ENCODE results near the gene CYP4V2. TPM values are rescaled to one million over a fixed set of nuclear protein-coding genes. Genes with fewer than 3 reads are reported as not detected.

Gene CYP4V2
- 10 to 100 TPM; 14.1 to 30.7 (median 16.8) TPM for polyA plus RNA-seq (ENCODE audit: insufficient read length in 4 of 4)

DNA sequence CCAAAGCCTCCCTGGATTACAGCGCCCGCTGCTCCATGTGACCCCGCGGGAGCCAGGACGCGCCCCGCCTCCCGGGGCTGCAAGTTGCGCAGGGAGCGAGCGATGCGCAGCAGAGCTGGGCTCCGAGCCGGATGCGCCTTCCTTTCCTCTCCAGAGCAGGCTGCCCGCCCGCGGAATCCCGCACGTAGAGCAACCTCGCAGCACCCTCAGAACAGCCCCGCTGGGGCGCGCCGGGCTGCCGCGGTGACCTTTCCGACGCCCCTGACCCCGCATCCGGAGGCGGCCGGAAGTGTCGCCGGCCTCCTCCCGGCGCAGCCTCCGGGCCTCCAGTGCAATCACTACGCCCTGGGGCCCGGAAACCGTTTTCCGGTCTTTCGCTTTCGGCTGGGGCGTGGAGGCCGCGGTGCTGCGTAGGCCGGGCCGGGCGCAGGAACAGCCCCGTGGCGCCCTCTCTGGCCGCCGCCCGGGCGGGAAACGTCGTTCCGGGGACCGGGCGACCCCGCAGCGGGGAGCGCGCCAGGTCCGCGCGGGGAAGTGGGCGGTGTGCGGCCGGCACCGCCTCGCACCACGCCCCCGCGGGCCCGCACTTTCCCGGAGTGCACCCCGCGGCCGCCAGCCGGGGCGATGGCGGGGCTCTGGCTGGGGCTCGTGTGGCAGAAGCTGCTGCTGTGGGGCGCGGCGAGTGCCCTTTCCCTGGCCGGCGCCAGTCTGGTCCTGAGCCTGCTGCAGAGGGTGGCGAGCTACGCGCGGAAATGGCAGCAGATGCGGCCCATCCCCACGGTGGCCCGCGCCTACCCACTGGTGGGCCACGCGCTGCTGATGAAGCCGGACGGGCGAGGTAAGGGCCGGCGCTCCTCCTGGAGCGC is at the start of gene CYP4V2:
TSS of gene CYP4V2 (plus strand) at position 368 of the 866 bp plus-strand sequence. CDS start at position 625, 257 bp downstream.
- DNase-seq (ENCODE audit: low read depth in 4 of 4, low spot score in 3 of 4) = peak in 2 of 4 donors; percentile 45 to 66

DNA sequence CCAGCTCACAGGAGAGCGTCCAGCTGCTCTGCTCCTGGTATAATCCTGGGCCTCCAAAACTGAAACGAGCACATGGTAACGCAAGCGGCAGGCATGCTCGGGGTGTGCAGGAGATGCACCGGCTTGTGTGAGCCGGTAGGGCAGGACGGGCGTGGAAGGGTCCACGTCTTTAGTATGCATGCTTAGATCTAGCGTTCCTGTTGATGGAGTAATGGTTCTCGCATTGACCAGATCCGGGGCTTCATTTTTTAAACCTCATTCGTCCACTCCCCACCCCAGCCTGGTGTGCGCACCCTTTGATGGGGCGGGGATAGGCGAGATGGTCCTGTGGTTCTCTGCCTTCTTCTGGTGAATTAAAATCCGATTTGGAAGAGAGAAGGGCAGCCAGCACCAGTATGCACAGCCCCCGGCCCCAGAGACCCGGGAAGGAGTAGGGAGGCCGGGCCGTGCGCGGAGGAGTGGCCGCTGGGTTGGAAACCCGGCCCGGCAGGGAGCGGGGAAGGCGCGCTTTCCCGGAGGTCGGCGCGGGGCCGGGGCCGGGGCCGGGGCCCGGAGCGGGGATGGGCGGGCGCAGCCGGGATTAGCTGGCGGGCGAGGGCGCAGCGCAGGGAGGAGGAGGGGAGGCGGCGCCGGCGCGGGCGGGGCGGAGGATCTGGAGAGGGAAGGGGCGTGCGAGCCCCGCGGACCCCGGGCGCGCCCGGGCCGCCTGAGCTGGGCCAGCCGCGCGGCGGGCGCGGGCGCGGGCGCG is 47.0 kb upstream of the CYP4V2 start:
- no peak for DNase-seq (ENCODE audit: low read depth in 4 of 4, low spot score in 3 of 4)

DNA sequence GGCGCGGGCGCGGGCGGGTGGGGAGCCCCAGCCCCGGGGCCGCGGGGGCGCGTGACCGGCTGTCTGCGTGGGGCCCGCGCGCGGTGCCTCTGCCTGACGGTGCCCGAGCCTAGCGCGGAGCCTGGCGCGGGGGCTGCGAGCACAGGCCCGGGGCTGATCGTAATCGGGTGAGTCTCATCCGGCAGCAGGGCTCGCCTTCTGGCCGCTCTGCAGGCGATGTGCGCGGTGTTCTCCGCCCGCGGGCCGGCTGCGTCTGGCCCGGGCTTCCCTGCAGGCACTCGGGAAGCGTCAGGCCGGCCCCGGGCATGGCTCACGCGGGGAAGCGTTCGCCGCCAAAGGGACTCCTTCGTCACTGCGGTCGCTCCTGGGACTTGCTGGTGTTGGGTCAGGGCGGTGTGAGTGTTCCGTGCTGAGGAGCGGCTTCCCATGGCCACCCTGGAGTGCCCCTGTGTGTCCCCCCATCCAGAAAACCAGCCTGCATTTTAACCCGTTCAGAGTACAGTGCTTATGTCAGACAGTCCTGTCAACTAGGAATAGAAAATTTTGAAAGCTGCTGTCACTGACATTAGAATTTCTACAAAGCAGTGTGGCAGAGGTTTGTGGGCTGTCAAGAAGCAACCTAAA is 46.3 kb upstream of the CYP4V2 start:
- no peak for DNase-seq (ENCODE audit: low read depth in 4 of 4, low spot score in 3 of 4)

DNA sequence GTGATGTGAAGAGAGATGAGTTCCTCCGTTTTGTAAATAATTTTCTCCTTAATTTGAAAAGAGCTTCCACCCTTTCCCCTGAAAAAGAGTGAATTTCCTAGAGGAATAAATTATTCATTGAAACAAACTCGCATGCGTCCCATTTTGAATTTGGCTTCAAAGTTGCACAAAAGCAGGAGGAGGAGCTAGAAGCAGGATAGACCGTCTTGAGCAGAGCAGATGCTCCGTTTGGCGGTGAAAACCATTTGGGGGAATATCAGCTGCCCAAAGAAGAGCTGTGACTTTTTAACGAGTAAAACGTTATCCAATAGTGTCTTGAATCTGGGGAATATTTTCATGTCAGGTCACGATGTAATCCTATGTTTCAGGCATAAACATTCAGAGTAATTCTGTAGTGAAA is 44.9 kb upstream of the CYP4V2 start:
- no peak for DNase-seq (ENCODE audit: low read depth in 4 of 4, low spot score in 3 of 4)

DNA sequence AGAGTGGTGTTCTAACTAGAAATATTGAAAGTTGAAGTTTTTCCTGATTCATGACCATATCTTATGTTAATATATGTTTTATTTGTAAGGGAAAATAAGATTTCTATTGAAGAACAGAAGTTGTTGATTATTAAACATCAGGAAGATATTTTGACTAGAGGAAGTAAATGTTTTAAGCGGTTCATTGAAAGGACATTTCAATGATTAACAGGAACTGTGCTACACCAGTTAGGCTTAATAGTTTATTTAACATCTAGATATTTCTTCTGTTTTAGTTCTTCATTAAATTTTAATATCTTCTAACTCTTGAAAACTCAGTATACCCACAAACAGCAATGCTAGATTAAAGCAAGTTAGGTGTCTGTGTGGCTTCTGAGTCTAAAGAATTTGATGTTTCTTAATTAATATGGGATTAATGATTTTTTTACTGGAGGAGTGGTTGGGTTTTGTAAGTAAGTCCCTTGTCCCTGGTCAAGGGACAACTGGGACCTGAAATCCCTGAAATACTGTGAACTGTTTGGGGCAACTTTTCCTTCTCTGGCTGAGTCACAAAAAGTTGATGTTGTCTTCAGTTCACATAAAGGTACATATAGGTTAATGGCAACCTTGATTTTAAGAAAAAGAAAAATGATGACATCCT is 42.9 kb upstream of the CYP4V2 start:
- DNase-seq (ENCODE audit: low read depth in 4 of 4, low spot score in 3 of 4) = no peak

DNA sequence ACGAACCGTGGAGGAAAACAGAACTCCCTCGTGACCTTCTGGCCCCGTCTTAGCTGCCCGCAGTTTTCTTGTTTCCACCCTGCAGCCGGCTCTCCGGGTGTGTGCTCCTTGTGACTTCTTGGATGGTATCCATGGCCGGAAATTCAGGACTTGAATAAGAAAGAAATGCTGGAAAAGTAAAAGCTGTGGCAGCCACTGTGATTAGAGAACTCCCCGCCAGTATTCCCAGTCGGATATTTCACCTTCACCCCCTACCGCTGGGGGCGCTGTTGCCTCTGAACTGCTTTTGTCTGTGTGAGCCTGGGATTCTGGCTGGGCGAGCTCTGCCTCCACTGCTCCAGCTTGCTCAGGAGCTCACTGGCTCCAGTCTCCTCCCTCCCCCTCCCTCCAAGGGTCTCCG is 41.5 kb upstream of the CYP4V2 start:
- no peak for DNase-seq (ENCODE audit: low read depth in 4 of 4, low spot score in 3 of 4)

DNA sequence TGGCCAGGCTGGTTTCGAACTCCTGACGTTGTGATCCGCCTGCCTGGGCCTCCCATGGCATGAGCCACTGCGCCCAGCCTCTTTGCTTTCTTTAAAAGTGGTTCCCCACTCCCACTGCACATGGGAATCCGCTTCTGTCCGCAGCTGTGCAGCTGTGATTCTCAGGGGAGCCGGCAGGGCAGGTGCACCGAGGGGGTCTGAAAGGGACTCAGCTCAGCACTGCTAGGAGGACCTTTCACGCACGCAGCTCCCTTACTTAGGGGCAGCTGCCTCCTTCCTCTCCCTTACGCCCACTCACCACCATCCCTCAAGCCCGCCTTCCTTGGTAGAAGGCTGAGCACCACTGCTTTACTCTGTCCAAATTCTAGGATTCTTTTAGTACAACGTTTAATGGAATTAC is 40.4 kb upstream of the CYP4V2 start:
- DNase-seq (ENCODE audit: low read depth in 4 of 4, low spot score in 3 of 4) = no peak

DNA sequence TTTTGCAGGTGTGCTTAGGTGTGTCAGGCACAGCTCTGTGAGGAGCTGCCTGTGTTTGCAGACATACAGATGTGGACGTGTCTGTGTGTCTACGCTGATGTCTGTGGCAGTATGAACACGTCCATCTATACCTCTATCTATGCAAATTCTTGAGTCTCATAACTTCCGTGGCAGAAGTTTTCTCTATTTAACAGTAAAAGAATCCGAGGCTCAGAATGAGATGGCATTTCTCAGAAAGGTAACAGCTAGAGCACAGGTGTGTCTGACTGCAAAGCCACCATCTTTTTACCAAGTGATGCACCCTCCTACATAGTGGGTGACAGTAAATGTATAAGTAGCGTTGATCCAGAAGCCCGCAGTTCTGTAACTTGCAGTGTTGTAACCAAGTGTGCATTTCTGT is 39.9 kb upstream of the CYP4V2 start:
- no peak for DNase-seq (ENCODE audit: low read depth in 4 of 4, low spot score in 3 of 4)

DNA sequence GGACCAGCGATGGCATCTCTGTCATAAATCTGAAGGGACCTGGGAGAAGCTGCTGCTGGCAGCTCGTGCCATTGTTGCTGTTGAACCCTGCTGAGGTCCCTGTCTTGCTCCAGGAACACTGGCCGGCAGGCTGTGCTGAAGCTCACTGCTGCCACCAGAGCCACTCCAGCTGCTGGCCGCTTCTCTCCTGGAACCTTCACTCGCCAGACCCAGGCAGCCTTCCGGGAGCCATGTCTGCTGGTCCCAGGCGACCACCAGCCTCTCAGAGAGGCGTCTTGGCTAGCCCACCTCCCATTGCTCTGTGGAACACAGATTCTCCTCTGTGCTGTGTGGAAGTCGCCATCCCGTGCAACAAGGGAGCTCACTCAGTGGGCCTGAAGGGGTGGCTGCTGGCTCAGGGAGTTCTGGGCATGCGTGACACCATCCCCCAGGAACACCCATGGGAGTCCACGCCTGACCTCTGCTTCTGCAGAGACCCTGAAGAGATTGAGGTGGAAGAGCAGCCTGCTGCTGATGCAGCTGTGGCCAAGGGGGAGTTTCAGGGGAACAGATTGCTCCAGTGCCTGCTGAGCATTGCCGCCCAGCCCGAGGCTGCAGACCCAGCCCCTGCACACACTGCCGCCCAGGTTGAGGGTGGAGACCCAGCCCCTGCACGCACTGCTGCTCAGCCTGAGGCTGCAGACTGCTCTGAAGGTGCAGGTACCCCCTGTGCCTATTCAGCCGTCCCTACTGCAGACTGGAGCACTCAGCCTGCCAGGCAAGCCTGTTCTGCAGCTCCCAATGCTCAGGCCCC is 33.1 kb upstream of the CYP4V2 start:
- DNase-seq (ENCODE audit: low read depth in 4 of 4, low spot score in 3 of 4) = no peak

DNA sequence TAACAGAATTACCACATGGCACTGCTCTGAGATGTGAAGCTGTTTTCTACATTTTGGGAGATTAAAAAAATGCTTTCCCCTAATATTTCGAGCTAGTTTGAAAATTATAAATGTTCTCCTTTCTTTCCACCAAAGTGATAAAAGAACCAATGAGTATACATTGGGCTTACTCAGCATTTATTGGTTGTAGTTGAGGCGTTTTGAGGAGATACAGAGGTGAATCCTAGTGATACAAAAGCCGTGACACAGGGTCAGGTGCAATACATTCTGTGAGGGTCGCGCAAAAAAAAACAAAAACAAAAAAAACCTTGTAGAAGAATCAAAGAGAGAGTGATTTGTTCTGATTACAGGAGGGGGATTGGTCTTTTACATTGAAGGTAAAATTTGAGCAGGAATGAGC is 32.4 kb upstream of the CYP4V2 start:
- DNase-seq (ENCODE audit: low read depth in 4 of 4, low spot score in 3 of 4) = no peak

DNA sequence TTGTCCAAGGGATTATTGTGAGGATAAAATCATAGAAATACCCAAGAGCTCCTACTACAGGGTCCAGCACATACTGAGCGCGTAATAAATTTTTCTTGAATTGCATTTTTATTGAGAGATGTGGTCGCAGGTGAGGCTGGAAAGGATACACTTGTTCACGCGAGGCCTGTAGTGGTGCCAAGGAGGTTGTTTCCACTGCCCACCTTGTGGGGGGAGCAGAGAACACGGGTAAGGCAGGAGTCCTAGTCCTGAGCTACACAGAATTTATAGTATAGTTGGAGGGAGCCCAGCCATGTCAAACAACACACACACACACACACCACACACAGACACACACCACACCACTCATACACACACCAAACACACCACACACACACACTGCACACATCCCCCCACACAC is 31.8 kb upstream of the CYP4V2 start:
- DNase-seq (ENCODE audit: low read depth in 4 of 4, low spot score in 3 of 4) = no peak

DNA sequence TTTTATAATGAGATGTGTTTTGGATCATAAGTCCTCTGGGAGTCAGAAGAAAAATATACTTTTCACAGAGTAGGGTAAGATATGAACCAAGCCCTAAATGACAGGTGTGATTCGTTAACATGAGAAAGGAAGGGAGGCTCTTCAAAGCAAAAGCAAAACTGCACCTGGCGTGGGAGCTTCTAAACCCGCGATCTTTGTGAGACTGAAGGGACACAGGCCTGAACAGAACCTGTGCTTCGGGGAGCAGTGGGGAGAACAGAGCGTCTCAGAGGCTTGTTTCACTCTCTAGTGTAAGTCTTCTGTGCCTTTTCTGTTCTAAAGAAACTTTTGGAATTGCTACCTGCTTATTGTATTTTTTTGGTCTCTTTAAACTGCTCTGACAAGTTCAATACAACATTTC is 30.2 kb upstream of the CYP4V2 start:
- no peak for DNase-seq (ENCODE audit: low read depth in 4 of 4, low spot score in 3 of 4)

DNA sequence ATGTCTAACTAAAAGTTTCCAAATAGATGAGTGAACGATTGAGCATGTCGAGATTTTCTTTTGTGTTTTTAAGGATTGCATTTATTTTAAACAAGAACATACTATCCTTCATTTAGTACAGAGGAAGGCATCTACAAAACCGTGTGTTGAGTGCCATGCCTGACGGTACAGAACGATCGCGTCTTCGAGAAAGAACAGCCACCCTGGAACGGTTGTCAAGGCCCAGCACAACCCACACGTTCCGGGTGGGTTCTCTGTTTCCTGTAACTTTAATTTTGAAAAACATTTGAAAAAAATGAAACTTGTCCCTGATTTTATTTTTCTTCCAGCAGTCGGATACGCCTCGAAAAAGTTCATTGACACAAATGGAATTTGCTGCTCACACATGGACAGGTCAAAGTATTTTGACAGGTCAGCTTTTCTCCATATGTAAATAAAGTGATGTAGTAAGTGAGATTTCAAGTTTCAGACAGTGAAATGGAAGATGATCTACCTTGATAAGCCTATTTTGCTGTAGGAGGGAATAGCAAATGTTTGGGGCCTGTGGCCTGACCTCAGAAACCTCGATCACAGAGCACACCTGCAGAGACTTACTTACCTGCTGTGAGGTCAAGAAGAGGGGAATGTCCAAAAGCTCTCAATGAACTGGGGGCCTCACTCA is 24.4 kb upstream of the CYP4V2 start:
- no peak for DNase-seq (ENCODE audit: low read depth in 4 of 4, low spot score in 3 of 4)

DNA sequence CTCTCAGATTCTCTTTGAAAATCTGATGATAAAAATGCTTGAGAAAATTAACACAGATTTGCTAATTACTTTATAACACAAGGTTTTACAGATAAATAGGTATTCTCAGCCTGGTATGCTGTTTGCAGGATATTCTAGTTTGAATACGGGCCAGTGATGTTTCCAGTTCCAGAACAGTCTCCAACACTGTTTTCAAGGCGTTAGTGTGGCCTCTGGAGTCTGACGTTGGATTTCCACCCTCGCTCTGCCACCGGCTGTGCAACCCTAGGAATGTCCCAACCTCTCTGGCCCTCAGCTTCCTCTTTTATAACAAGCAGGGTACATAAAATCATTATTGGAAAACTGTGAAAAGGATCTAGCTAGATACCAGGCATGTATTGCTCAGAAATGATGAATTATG is 23.8 kb upstream of the CYP4V2 start:
- no peak for DNase-seq (ENCODE audit: low read depth in 4 of 4, low spot score in 3 of 4)

DNA sequence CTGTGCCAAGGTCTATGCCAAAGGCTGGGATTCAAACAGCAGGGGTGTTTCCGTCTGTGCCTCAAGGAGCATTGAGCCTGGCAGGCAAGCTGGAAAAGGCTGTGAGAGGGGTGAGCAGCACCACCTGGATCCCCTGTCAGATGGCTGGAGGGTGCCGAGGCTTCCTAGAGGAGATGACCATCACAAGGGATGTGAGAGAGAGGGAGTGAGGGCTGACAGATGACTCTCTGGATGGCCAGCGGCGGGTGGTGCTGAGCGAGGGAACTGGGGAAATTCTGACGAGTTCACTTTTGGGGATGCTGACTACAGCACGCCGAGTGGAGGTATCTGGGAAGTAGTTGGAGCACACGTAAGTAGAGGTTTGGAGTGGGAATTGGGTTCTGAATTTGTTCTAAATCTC is 22.6 kb upstream of the CYP4V2 start:
- no peak for DNase-seq (ENCODE audit: low read depth in 4 of 4, low spot score in 3 of 4)

DNA sequence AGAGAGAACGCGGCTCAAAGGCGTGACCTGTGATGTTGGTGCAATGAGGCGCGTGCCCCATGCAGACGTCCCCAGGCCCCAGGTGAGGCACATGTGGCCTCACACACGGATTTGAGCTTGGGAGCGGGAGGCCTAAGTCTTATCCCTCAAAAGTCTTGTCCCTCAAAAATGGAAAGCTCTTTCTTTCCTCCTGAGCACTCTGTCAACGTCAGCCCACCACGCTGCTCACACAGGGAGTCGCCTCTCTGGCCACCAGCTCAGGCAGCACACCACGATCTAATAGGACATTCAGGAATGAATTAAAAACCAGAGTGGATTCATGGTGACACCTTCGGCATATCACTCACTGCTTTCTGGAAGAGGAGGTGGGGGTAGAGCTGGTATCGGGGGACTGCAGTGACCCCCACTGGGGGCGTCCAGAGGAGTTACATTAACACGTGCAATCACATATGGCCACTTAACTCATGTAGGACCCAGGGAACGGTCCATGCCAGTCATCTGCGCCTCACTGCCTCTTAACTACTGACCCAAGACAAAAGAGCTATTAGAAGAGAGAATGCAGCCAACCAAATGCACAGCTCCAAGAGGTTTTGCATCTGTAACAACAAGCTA is 21.9 kb upstream of the CYP4V2 start:
- DNase-seq (ENCODE audit: low read depth in 4 of 4, low spot score in 3 of 4) = no peak

DNA sequence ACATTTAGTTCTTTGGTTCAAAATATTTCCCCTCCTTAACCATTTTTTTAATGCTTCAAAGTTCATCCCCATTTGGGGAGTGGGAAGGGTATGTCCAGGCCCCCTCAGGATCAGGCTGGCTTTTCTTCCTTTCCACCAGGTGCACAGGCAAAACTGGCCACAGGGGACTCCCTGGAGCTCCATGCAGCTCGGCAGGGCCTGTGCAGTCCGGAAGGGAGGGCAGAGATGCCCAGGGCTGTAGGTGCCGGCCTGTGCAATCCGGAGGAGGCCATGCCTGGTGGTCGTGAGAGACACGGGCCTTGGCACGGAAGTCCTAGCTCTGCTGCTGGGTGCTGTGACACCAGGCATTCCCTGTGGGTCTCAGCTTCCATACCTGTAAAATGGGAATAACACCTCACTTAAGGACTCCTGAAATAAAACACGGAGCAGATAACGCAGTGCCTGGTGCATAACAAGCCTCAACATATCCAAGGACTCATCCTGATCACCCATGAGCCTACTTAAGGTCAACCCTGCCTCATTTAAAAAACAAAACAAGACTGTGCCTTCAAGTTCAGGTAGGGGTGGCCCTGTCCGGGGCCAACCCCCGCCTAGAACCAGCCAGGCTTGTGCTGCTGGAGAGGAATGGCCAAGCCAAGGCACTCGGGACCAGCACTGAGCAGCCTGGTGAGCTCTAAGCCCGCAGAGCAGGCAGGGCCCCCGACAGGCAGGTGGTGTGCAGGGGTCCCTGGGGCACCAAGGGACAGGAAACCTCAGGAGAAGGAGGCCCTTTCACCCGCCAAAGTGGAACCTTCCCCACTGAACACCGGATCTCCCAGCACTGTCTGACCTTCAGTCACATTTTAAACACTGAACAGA is 21.2 kb upstream of the CYP4V2 start:
- no peak for DNase-seq (ENCODE audit: low read depth in 4 of 4, low spot score in 3 of 4)

DNA sequence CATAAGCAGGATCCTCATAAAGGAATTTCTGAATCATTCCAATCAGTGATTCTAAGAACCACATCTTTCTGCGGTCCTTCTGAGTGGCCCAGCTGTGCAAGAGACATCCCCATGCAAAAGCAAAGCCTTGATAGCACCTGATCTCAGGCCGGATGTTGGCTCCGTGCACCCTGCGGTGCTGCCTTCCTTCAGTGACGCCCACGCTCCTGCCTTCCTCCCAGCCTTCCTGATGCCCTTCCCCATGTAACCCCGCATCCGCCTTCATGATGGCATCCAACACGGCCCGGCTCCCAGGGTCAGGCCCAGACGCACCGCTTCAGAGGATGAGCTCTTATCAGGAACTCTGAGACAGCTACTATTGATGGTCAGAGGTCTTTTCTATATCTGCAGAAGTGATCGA is 20.4 kb upstream of the CYP4V2 start:
- DNase-seq (ENCODE audit: low read depth in 4 of 4, low spot score in 3 of 4) = no peak

All from left renal pelvis (tissue), 4 donors.